Measurements from ENCODE around the gene COMT. TPM values are rescaled to one million over a fixed set of nuclear protein-coding genes. Genes with fewer than 3 reads are reported as not detected.

COMT gene
- total and polyA plus RNA-seq, 4 donors = 75.3 to 430 (median 146) TPM

GRCh38 chr22:19995611-19996339, 54.2 kb downstream of the COMT start:
- H3K9me3 ChIP-seq (ENCODE audit: control insufficient read depth in 4 of 4, low read length in 3 of 4) = no peaks in the 10 kb centered on the region
- peak overlapping the region; percentile 17 to 65 for H3K27ac ChIP-seq (ENCODE audit: low read depth in 1 of 2, low read length in 2 of 2)
- H3K4me1 ChIP-seq (ENCODE audit: control insufficient read depth in 4 of 4, insufficient read depth in 4 of 4, low read length in 3 of 4) = peaks cover 12 to 62% (median 48%) of the 10 kb centered on the region in 4 donors
- 83% methylated on average over 18 of the region's 18 CpGs for WGBS
- DNase-seq (ENCODE audit: low spot score) = no peak
- no peaks in the 10 kb centered on the region for H3K27me3 ChIP-seq (ENCODE audit: control insufficient read depth in 4 of 4, insufficient read depth in 4 of 4, low read length in 3 of 4)
- no peak overlapping the region for H3K9ac ChIP-seq (ENCODE audit: low read depth in 1 of 2, low read length in 2 of 2)
- H3K4me3 ChIP-seq (ENCODE audit: low read depth in 1 of 3, low read length in 3 of 3) = no peak overlapping the region
- peak; percentile 15 for TF ChIP-seq SP1 (IDR thresholded peaks at IDR 0.05)
- TF ChIP-seq, protein P1, sequence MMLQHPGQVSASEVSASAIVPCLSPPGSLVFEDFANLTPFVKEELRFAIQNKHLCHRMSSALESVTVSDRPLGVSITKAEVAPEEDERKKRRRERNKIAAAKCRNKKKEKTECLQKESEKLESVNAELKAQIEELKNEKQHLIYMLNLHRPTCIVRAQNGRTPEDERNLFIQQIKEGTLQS (IDR thresholded peaks at IDR 0.05) = no peak
- no peak for TF ChIP-seq JUND (IDR thresholded peaks at IDR 0.05)
- no peak for TF ChIP-seq TAF1 (conservative IDR thresholded peaks at IDR 0.05)
- no peak for TF ChIP-seq RAD21 (IDR thresholded peaks at IDR 0.05)
- TF ChIP-seq REST (IDR thresholded peaks at IDR 0.05) = no peak
- TF ChIP-seq RXRA (IDR thresholded peaks at IDR 0.05) = peak; percentile 44 to 46
- TF ChIP-seq FOXA1 (IDR thresholded peaks at IDR 0.05) = no peak
- TF ChIP-seq GABPA (IDR thresholded peaks at IDR 0.05 in 1 of 2, conservative IDR thresholded peaks at IDR 0.05 in 1 of 2) = no peak
- peak in 1 of 2 donors; percentile 25 for TF ChIP-seq HNF4A (conservative IDR thresholded peaks at IDR 0.05)
- TF ChIP-seq, protein P2, sequence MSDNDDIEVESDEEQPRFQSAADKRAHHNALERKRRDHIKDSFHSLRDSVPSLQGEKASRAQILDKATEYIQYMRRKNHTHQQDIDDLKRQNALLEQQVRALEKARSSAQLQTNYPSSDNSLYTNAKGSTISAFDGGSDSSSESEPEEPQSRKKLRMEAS (IDR thresholded peaks at IDR 0.05) = no peak
- no peak for TF ChIP-seq ZBTB33 (IDR thresholded peaks at IDR 0.05)
- TF ChIP-seq, protein P3, sequence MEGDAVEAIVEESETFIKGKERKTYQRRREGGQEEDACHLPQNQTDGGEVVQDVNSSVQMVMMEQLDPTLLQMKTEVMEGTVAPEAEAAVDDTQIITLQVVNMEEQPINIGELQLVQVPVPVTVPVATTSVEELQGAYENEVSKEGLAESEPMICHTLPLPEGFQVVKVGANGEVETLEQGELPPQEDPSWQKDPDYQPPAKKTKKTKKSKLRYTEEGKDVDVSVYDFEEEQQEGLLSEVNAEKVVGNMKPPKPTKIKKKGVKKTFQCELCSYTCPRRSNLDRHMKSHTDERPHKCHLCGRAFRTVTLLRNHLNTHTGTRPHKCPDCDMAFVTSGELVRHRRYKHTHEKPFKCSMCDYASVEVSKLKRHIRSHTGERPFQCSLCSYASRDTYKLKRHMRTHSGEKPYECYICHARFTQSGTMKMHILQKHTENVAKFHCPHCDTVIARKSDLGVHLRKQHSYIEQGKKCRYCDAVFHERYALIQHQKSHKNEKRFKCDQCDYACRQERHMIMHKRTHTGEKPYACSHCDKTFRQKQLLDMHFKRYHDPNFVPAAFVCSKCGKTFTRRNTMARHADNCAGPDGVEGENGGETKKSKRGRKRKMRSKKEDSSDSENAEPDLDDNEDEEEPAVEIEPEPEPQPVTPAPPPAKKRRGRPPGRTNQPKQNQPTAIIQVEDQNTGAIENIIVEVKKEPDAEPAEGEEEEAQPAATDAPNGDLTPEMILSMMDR (IDR thresholded peaks at IDR 0.05; ENCODE audit: low read depth, low read length, missing input control) = no peak
- peak; percentile 90 for TF ChIP-seq NR2F2 (IDR thresholded peaks at IDR 0.05)
- no peaks in the 10 kb centered on the region for H3K36me3 ChIP-seq (ENCODE audit: control insufficient read depth in 4 of 4, insufficient read depth in 3 of 4, low read depth in 1 of 4, low read length in 3 of 4)

Measured in liver (tissue), 9 donors.